A673 (cell line): Measurements from ENCODE around the gene TMEM184B. TPM values are rescaled to one million over a fixed set of nuclear protein-coding genes. Genes with fewer than 3 reads are reported as not detected.

Source experiments
- Bru-seq: library from RNA; stranded (reverse); fragments of 400-500 nt; gene quantifications from one replicate; lab custom pipeline; 2021; lab: Mats Ljungman, UMichigan
- BruChase-seq, 2 experiments: library from RNA; stranded (reverse); fragments of 400-500 nt; gene quantifications; one replicate each; lab custom pipeline; 2021; lab: Mats Ljungman, UMichigan
- BruUV-seq: library from RNA; stranded (reverse); fragments of 400-500 nt; replicated peaks from 2 replicates; lab custom pipeline; 2021; lab: Mats Ljungman, UMichigan
- CTCF ChIA-PET: fragments of 300-600 bp; sonication (Branson Sonifier 250); formaldehyde crosslinking; loops from one replicate; lab custom pipeline; 2022; ENCODE audit warnings: antibody characterized with exemption; lab: Charles Lee
- POLR2A ChIA-PET: fragments of 300-600 bp; sonication (Branson Sonifier 250); formaldehyde crosslinking; loops from one replicate; lab custom pipeline; 2022; ENCODE audit warnings: antibody characterized with exemption; ENCODE audit not compliant: low non-redundant PET; lab: Charles Lee
- DNase-seq: peaks from one replicate; pipeline ENCODE4 v3.0.0-alpha.2; 2015; ENCODE audit warnings: low spot score
- H3K27ac ChIP-seq: fragments of 200-600 bp; sonication (generic); 2 replicates; pipeline ENCODE4 v1.5.1; 2016; ENCODE audit warnings: mixed run types, low read depth, mild to moderate bottlenecking, mixed read lengths, antibody characterized with exemption, low read length; ENCODE audit not compliant: poor library complexity, severe bottlenecking
- H3K27me3 ChIP-seq: fragments of 200-600 bp; sonication (generic); replicated peaks from 2 replicates; pipeline ENCODE4 v1.6.1; 2017; ENCODE audit warnings: mixed run types, low read depth, mild to moderate bottlenecking, mixed read lengths, antibody characterized with exemption, low read length; ENCODE audit not compliant: insufficient read depth, poor library complexity
- H3K36me3 ChIP-seq: fragments of 200-600 bp; sonication (generic); 2 replicates; pipeline ENCODE4 v1.6.1; 2016; ENCODE audit warnings: mixed run types, mild to moderate bottlenecking, mixed read lengths, antibody characterized with exemption, low read length; ENCODE audit not compliant: insufficient read depth, poor library complexity, severe bottlenecking
- H3K4me1 ChIP-seq: fragments of 200-600 bp; sonication (generic); 2 replicates; pipeline ENCODE4 v1.6.1; 2017; ENCODE audit warnings: mixed run types, mild to moderate bottlenecking, mixed read lengths, antibody characterized with exemption, low read length; ENCODE audit not compliant: insufficient read depth, poor library complexity, severe bottlenecking
- H3K4me3 ChIP-seq: fragments of 200-600 bp; sonication (generic); 2 replicates; pipeline ENCODE4 v1.5.1; 2016; ENCODE audit warnings: low read depth, mixed run types, mild to moderate bottlenecking, mixed read lengths, low read length; ENCODE audit not compliant: poor library complexity, severe bottlenecking
- H3K9me3 ChIP-seq: fragments of 200-600 bp; sonication (generic); 2 replicates; pipeline ENCODE4 v1.6.1; 2016; ENCODE audit warnings: mixed run types, low read depth, mild to moderate bottlenecking, mixed read lengths, antibody characterized with exemption, low read length; ENCODE audit not compliant: poor library complexity, severe bottlenecking
- CTCF ChIP-seq: fragments of 300-800, 200-600 bp; sonication (generic); conservative IDR thresholded peaks from 2 replicates; pipeline ENCODE4 v1.5.1; 2017; ENCODE audit warnings: low read depth, mild to moderate bottlenecking, antibody characterized with exemption, low read length, moderate library complexity, mixed read lengths
- EZH2 ChIP-seq: fragments of 200-600 bp; sonication (generic); IDR thresholded peaks from 2 replicates; pipeline ENCODE4 v1.6.1; 2017; ENCODE audit warnings: borderline replicate concordance, low read depth, mild to moderate bottlenecking, mixed read lengths, antibody characterized with exemption, low read length; ENCODE audit not compliant: poor library complexity, severe bottlenecking
- intact Hi-C: fragments of 100-400 bp; cut with micrococcal nuclease; formaldehyde crosslinking; loops from one replicate; pipeline ENCODE4 v1.10.0; 2022; ENCODE audit not compliant: unreplicated experiment
- long read RNA-seq: library from polyadenylated mRNA; stranded (forward); transcript quantifications from one replicate; pipeline ENCODE4 v2.0.0, GENCODE V29; 2022
- total RNA-seq: library from RNA; stranded (reverse); gene quantifications from 2 replicates; pipeline ENCODE4 v1.2.3, GENCODE V29; 2021

TMEM184B gene
- total RNA-seq (45.6 and 50.9 TPM in 2 replicates), Bru-seq, nascent RNA (percentile 61 among the genes with signal in this experiment), BruChase-seq, experiment 1, labeled RNA remaining after a 2-hour chase (percentile 69 among the genes with signal in this experiment), BruChase-seq, experiment 2, labeled RNA remaining after a 6-hour chase (percentile 79 among the genes with signal in this experiment)
- long read RNA-seq, full-length matches to known transcripts, result 57 of 103 reads
- long read RNA-seq, partial matches to known transcripts, result 28 of 103 reads
- long read RNA-seq, other reads (novel, unspliced or antisense), result 18 of 103 reads

DNA sequence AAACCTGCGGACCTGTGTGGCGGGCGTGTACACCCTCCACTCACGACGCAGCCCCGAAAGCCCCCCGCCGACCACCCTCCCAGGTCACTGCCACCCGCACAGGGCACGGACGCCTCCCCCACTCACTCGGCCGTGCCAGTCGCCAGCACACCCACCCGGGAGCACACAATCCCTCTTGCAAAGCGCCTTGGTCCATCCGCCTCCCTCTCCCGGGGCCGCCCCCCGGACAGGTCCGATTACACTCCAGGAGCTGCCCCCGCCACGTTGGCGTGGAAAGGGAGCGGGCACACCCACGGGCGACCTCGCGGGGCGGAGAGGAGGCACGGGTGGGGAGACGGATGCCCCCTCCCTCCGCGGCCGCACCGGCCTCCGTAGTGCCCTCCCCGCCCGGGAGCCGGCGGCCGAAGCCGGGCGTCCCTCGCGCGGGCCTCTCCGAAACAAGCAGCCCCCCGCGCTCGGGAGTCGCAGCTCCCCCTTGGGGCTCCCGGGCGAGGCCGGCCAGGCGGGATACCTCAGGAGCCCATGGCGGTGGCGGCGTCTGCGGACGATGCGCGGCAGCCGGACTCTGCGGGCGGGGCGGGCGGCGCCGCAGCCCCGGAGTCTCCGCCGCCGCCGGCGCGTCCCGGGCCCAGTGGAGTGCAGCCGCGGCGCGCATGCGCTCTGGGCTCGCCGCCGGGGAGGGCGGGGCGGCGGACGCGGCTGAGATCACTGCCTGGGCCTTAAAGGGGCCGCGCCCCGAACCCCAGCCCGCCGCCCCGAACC lies at the start of gene TMEM184B:
TMEM184B (minus strand) TSS at position 638 of the 762 bp plus-strand sequence. CDS start 25,049 bp downstream, outside the sequence.
- no peaks in the 10 kb centered on the region for H3K27me3 ChIP-seq
- H3K4me3 ChIP-seq, result peak within 1 kb of the TSS; percentile 96
- no peaks in the 10 kb centered on the region for H3K36me3 ChIP-seq
- H3K27ac ChIP-seq, result peak within 1 kb of the TSS; percentile 90
- TF ChIP-seq EZH2 (no peak), CTCF (no peak)
- ChIA-PET CTCF (no interaction called here), POLR2A (interaction anchor here (0.5 kb wide), 1 partner anchor 14 kb away, joined by 6 read pairs; no protein-coding TSS in a partner anchor)
- H3K4me1 ChIP-seq, result peaks cover 8% of the 10 kb centered on the region
- H3K9me3 ChIP-seq, result no peaks in the 10 kb centered on the region
- BruUV-seq, result no TSS peak
- peak; percentile 81 for DNase-seq
- intact Hi-C loops, result no loop called here

- TF ChIP-seq CTCF (no peak), EZH2 (no peak)
- H3K4me1 ChIP-seq, result peaks cover 15% of the 10 kb centered on the region
- no peak overlapping the region for H3K27ac ChIP-seq
- H3K4me3 ChIP-seq, result no peak overlapping the region
- BruUV-seq, result no TSS peak
- intact Hi-C loops, result no loop called here
- H3K9me3 ChIP-seq, result no peaks in the 10 kb centered on the region
- no peaks in the 10 kb centered on the region for H3K27me3 ChIP-seq
- CTCF ChIA-PET, result no interaction called here
- no peaks in the 10 kb centered on the region for H3K36me3 ChIP-seq
- POLR2A ChIA-PET, result no interaction called here
- DNase-seq, result no peak
Observed at GRCh38 chr22:38320605-38321402, 48.0 kb upstream of the TMEM184B start.
